HepG2 (cell line): ENCODE results near the gene ABCA2. TPM values are rescaled to one million over a fixed set of nuclear protein-coding genes. Genes with fewer than 3 reads are reported as not detected.

Experiments used
- AGO2 ChIP-seq: fragments of 200-400 bp; formaldehyde crosslinking; optimal IDR thresholded peaks from 2 replicates; pipeline ENCODE3; 2017; ENCODE audit warnings: mild to moderate bottlenecking, low read depth, low read length, moderate library complexity
- ATF7-NPFF ChIP-seq: sonication (generic); formaldehyde crosslinking; IDR thresholded peaks from 2 replicates; pipeline ENCODE4 v1.8.1; 2023; ENCODE audit warnings: mild to moderate bottlenecking, low read depth, missing genetic modification reagents, moderate library complexity
- CCDC6 ChIP-seq: sonication (generic); formaldehyde crosslinking; IDR thresholded peaks from 2 replicates; pipeline ENCODE4 v1.8.1; 2022; ENCODE audit warnings: mild to moderate bottlenecking, missing genetic modification reagents, moderate library complexity
- DNMT3B ChIP-seq: conservative IDR thresholded peaks from 2 replicates; pipeline ENCODE4 v1.6.1; 2016; ENCODE audit warnings: missing biosample characterization, control low read depth
- IKZF1 ChIP-seq: fragments of 450-650 bp; IDR thresholded peaks from 2 replicates; pipeline ENCODE4 v1.7.1; 2016
- ISL2 ChIP-seq: sonication (generic); formaldehyde crosslinking; IDR thresholded peaks from 2 replicates; pipeline ENCODE4 v1.5.0; 2020; ENCODE audit warnings: missing genetic modification reagents
- NFE2L1 ChIP-seq: sonication (generic); formaldehyde crosslinking; IDR thresholded peaks from 2 replicates; pipeline ENCODE4 v1.4.0; 2020; ENCODE audit warnings: missing genetic modification reagents, mild to moderate bottlenecking, borderline replicate concordance
- NPAS2 ChIP-seq: sonication (generic); formaldehyde crosslinking; IDR thresholded peaks from 2 replicates; pipeline ENCODE4 v1.8.0; 2022; ENCODE audit warnings: mild to moderate bottlenecking, missing genetic modification reagents, borderline replicate concordance
- PITX1 ChIP-seq: sonication (generic); formaldehyde crosslinking; IDR thresholded peaks from 2 replicates; pipeline ENCODE4 v1.5.1; 2020; ENCODE audit warnings: mild to moderate bottlenecking, missing genetic modification reagents
- RXRB ChIP-seq: IDR thresholded peaks from 2 replicates; pipeline ENCODE4 v1.6.1; 2016; ENCODE audit warnings: borderline replicate concordance, missing genetic modification reagents, missing compliant biosample characterization
- SAFB2 ChIP-seq: sonication (generic); formaldehyde crosslinking; IDR thresholded peaks from 2 replicates; pipeline ENCODE4 v1.5.1; 2020; ENCODE audit warnings: missing genetic modification reagents, low read depth, mild to moderate bottlenecking, borderline replicate concordance
- TBX3 ChIP-seq: fragments of 450-650 bp; IDR thresholded peaks from 2 replicates; pipeline ENCODE4 v1.6.1; 2017; ENCODE audit warnings: antibody characterized with exemption, mild to moderate bottlenecking, inconsistent platforms, borderline replicate concordance
- ZBTB42 ChIP-seq: sonication (generic); formaldehyde crosslinking; IDR thresholded peaks from 2 replicates; pipeline ENCODE4 v1.5.0; 2020; ENCODE audit warnings: mild to moderate bottlenecking, missing genetic modification reagents
- ZFP1 ChIP-seq: IDR thresholded peaks from 2 replicates; pipeline ENCODE4 v1.6.1; 2016
- ZNF546 ChIP-seq: sonication (generic); formaldehyde crosslinking; conservative IDR thresholded peaks from 2 replicates; pipeline ENCODE4 v1.8.1; 2023; ENCODE audit warnings: mild to moderate bottlenecking, missing genetic modification reagents
- ZNF598 ChIP-seq: sonication (generic); formaldehyde crosslinking; IDR thresholded peaks from 2 replicates; pipeline ENCODE4 v1.5.1; 2020; ENCODE audit warnings: mild to moderate bottlenecking, missing genetic modification reagents, borderline replicate concordance
- polyA plus RNA-seq, 8 experiments: library from polyadenylated mRNA; depleted of rRNA in 3 of 8; stranded (reverse) in 7 of 8; unstranded in 1 of 8; fragments of >200 nt; fragmentation: Illumina TruSeq in 4 of 8; extraction: Trizol in 4 of 8; gene quantifications; 2 replicates each; pipeline versions ENCODE4 v1.2.1 to v1.2.3, GENCODE V29; 2011 to 2016; ENCODE audit warnings: low read depth in 4 of 8, missing spikeins in 1 of 8, mixed read lengths in 1 of 8; ENCODE audit not compliant: insufficient read depth in 1 of 8
- total RNA-seq, 5 experiments: library from RNA; depleted of rRNA; stranded (reverse); fragments of >200 nt; fragmentation: Illumina TruSeq; extraction: Trizol; gene quantifications; 2 replicates each; pipeline ENCODE4 v1.2.3, GENCODE V29; 2016; ENCODE audit warnings: low read depth in 1 of 5
- TF ChIP-seq, protein P1 (sequence below): sonication (generic); formaldehyde crosslinking; IDR thresholded peaks from 2 replicates; pipeline ENCODE4 v1.4.0; 2020; ENCODE audit warnings: mild to moderate bottlenecking, missing genetic modification reagents, borderline replicate concordance

Gene ABCA2
- total and polyA plus RNA-seq, 2 of the 13 experiments (the other 11 are each of a cell fraction or from before 2014, with no cell fraction given), result 2.9 to 19.2 TPM

DNA sequence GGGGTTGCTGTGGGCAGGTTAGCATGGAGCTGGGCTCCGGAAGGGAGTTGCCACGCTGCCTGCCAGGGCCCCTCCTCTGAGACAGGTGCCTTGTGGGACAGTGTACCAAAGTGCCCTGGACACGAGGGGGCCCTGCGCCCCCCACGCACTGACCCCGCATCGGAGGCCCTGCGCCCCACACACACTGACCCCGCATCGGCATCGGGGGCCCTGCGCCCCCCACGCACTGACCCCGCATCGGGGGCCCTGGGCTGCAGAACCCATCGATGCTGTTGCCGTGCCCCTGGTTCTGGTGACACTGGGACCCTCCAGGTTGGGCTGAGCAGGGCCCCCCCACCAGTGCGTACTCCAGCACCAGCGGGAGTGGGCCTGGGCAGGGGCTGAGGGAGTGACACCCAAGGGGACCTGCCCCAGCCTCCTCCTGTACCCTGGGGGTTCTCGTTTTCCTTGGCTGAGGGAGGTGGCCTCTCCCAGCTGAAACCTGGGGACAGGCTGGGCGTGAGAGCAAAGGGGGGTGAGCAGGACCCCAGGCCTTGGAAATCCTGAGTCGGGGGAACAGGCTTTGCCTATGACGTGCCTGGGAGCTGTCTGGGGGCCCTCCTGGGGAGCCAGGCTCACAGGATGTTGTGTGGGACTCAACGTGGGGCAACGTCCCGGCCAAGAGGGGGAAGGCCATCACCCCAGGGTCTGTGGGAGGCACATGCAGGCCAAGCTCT lies 35.4 kb upstream of the ABCA2 start (continued):
- TF ChIP-seq ZNF546 (CRISPR knock-in tag), result 0 out of 2 replicates have a peak, but pooled peaks have one; percentile 53
- TF ChIP-seq, protein P1, sequence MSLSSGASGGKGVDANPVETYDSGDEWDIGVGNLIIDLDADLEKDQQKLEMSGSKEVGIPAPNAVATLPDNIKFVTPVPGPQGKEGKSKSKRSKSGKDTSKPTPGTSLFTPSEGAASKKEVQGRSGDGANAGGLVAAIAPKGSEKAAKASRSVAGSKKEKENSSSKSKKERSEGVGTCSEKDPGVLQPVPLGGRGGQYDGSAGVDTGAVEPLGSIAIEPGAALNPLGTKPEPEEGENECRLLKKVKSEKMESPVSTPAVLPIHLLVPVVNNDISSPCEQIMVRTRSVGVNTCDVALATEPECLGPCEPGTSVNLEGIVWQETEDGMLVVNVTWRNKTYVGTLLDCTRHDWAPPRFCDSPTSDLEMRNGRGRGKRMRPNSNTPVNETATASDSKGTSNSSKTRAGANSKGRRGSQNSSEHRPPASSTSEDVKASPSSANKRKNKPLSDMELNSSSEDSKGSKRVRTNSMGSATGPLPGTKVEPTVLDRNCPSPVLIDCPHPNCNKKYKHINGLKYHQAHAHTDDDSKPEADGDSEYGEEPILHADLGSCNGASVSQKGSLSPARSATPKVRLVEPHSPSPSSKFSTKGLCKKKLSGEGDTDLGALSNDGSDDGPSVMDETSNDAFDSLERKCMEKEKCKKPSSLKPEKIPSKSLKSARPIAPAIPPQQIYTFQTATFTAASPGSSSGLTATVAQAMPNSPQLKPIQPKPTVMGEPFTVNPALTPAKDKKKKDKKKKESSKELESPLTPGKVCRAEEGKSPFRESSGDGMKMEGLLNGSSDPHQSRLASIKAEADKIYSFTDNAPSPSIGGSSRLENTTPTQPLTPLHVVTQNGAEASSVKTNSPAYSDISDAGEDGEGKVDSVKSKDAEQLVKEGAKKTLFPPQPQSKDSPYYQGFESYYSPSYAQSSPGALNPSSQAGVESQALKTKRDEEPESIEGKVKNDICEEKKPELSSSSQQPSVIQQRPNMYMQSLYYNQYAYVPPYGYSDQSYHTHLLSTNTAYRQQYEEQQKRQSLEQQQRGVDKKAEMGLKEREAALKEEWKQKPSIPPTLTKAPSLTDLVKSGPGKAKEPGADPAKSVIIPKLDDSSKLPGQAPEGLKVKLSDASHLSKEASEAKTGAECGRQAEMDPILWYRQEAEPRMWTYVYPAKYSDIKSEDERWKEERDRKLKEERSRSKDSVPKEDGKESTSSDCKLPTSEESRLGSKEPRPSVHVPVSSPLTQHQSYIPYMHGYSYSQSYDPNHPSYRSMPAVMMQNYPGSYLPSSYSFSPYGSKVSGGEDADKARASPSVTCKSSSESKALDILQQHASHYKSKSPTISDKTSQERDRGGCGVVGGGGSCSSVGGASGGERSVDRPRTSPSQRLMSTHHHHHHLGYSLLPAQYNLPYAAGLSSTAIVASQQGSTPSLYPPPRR (CRISPR knock-in tag), result 0 out of 2 replicates have a peak, but pooled peaks have one; percentile 11
- TF ChIP-seq IKZF1, result no peak
- no peak for TF ChIP-seq CCDC6 (CRISPR knock-in tag)
- TF ChIP-seq AGO2, result peak; percentile 32
- no peak for TF ChIP-seq ZNF598 (CRISPR knock-in tag)
- no peak for TF ChIP-seq ATF7-NPFF
- TF ChIP-seq RXRB, result no peak
- no peak for TF ChIP-seq PITX1
- TF ChIP-seq TBX3, result no peak
- 0 out of 2 replicates have a peak, but pooled peaks have one; percentile 63 for TF ChIP-seq ZBTB42 (CRISPR knock-in tag)
- TF ChIP-seq ISL2 (CRISPR knock-in tag), result no peak
- TF ChIP-seq NFE2L1, result no peak
- TF ChIP-seq NPAS2, result no peak
- TF ChIP-seq SAFB2 (CRISPR knock-in tag), result no peak
- no peak for TF ChIP-seq DNMT3B (CRISPR knock-in tag)
- no peak for TF ChIP-seq ZFP1 (CRISPR knock-in tag)
